ENCODE results near the gene TSPO2.

TSPO2 gene

DNA sequence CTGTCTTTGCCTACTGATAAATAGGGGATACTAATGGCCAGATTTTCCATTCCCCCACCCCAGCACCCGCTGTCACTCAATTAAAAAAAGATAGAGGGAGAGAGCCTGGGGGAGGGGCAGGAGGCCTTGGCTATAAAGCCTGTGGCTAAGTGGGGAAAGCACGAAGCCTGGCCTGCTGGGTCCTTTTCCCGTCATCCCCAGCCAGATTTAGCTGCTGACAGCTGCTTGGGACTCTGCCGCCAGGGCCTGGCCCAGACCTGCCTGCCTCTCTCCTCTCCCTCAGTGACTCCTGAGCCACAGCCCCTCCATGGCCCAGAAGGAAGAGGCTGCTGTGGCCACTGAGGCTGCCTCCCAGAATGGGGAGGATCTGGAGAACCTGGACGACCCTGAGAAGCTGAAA, 10.8 kb downstream of the TSPO2 start, which contains the start of gene APOBEC2:
APOBEC2 (plus strand) TSS at position 162 of the 400 bp plus-strand sequence; CDS start at position 308, 146 bp downstream.
- DNase-seq, result peak; percentile 23

DNA sequence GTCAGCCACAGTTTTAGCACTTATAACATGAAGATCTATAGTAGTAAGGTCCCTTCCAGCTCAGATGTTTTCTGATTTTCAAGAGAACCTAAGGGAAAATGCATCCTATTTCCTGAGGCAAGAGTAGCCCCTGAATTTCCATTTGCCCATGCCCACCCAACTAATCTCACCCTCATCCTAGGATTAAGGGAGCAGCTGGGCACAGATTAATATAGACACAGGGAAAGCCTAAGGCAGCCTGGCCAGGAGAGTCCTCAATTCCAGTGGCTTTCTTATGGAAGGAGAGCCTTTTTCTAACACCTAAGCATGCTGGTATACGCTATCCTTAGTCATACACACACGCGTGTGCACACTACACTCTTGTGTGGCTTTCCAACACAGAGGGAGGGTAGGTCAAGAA, 12.2 kb downstream of the TSPO2 start:
- DNase-seq, result peak; percentile 40

DNA sequence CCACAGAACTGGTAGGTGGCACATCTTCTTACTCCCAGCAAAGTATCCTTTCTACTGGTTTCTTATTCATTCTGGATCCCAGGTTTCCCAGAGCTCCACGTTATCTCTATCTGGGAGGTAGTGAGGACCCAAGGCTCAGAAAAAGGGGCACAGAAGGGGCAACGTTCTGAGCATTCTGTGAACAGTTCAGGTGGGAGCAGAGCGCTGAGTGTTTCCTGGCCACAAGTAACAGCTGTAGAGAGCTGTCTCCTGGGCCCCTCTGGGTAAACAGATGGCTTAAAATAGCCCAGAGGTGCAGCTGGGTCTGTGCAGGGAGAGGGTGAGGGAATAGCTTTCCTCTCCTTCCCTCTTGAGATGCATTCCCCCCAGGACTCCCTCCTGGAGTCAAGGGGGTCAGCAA, 12.9 kb downstream of the TSPO2 start:
- peak; percentile 76 for DNase-seq

DNA sequence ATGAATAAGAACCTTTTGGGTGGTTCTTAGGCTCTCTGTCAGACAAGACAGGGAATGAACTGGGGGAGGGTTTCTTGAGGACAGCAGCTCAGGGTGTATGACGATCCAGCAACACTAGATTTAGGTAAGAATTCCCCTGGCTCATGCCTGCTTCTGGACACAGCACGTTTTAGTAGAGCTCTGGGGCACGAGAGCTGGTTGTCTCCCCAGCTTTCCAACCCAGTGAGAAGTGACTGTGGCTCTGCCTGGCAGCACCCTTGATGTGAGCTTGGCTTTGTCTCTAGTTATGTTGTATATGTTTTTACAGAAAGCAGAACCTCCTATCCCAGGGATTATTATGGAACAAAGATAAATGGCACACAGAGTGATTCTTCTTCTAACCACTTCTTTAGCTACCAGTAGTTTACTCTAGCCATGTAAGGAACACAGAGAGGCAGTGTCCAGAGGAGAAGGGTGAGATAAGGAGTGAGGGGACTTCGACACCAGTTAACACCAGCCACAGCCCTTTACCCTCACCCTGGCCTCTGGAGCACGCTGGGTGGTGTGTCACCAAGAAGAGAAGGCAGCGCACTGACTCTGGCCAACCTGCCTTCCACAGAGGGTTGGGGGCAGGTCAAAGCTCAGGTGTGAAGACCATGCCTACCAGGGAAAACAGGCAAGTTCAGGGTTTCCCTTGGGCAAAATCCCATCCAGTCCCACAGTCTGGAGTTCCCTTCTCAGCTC, 14.7 kb downstream of the TSPO2 start:
- no peak for DNase-seq

DNA sequence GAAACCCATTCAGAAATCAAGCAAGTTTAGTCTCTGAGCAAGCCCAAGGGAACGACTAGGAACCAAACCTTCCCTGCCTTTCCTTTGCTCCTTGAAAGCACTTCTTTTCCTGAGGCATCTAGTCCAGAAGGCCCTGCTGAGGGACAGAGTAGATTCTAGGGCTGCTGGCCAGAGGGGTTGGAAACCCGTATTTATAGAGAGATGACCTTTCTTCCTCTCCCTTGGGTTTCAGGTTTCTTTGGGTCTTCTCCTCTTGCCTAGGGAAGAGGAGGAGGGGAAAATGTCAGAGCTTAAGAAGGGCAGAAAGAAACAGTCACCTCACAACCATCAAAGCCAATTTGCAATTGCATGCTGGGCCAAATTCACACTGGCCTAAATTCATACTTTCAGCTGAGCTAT, 16.5 kb downstream of the TSPO2 start:
- DNase-seq, result no peak

DNA sequence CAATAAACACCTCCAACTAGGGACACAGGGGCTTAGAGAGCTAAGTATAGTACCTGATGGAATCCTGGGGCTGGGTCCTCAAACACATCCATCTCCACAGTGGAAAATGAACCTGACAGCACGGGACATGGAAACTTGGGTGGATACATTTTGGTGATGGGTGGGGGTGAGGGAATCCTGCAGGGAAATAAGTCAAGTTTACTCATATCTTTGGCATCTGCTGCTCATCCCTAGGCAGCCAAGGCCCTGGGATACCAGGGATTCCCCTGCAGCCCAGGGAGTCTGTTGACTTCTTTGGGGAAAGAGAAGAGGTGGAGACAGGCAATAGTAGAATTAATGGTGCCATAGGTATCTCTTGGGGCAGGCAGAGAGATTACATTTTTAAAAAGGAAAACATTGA, 17.3 kb downstream of the TSPO2 start:
- no peak for DNase-seq

DNA sequence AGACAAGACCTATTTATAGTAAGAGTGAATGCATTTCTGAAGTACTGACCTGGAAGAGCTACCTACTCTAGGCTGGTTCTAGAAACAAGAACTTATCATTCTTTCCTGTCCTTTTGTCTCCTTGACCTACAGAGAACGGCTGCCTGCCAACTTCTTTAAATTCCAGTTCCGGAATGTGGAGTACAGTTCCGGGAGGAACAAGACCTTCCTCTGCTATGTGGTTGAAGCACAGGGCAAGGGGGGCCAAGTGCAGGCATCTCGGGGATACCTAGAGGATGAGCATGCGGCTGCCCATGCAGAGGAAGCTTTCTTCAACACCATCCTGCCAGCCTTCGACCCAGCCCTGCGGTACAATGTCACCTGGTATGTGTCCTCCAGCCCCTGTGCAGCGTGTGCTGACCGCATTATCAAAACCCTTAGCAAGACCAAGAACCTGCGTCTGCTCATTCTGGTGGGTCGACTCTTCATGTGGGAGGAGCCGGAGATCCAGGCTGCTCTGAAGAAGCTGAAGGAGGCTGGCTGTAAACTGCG, 19.0 kb downstream of the TSPO2 start:
- DNase-seq, result no peak

DNA sequence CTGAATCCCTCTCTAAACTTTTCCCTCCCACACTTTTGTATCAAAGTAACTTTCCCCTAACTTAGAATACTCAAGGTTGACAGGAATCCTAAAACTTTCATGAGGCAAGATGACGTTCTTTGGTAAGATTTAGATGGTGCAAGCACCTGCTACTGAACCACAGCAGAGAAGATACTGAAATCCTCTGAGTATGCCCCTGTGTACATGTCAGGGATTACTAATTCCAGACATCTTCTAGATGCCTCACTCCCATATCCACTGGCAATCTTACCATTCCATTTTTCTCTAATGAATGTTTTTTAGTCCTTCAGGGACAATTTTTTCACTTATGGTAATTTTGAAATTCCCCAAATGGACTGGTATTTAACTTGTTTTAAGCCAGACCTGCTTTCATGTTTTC, 19.8 kb downstream of the TSPO2 start:
- DNase-seq, result no peak

DNA sequence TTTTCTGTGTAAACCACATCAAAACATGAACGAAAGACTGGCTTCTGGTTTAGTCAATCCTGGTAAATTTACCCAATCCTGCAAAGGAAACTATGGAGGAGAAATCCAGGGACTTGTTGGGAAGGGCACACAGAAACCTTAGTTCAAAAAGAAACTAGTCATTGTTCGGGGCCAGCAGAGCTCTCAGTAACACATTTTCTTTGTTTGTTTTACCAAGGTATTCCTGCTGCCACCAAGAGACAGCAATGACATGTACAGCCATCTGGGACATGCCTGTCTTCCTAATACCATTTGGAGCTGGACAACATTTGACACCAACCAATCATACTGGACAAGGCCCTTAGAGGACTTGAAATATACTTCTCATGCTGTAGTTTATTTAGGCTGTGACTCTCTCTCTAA, 21.6 kb downstream of the TSPO2 start:
- DNase-seq, result no peak

DNA sequence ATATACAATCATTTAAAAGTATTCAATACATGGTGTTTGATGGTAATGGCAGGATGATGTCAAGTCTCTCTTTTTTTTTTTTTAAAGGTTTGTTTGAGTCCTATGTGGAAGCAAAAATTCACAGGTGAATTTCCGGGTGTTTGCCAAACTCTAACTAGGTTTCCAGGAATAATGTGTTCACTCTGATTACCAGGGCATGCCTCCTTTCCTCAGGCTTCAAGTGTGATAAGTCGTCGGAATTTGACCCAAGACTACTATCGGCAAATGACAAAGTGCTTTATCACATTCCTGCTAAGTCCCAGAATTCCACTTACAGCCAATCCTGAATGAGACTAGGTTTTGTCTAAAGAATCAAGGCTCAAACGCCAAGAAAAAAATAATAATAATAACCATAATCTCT, 22.6 kb downstream of the TSPO2 start:
- DNase-seq, result no peak

DNA sequence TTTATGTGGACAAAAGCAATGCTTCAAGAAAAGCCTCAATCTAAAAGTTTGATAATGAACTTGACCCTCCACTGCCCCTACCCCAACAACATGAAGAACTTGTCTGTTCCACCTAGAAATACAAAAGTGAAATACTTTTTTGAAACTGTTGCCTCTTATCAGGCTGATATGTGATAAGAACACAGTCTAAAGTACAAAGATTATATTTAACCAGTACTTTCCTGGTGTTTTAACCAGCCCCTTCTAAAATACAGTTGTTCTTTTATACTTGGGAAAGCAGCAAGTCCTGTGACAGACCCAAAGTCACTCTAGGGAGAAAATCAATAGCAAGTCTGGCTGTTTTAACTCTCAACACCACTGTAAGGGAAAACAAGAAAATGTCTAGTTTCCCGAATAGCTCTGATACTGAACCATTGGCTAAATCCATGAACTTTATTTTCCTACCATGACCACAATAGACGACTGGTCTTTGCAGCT, 23.3 kb downstream of the TSPO2 start:
- no peak for DNase-seq

DNA sequence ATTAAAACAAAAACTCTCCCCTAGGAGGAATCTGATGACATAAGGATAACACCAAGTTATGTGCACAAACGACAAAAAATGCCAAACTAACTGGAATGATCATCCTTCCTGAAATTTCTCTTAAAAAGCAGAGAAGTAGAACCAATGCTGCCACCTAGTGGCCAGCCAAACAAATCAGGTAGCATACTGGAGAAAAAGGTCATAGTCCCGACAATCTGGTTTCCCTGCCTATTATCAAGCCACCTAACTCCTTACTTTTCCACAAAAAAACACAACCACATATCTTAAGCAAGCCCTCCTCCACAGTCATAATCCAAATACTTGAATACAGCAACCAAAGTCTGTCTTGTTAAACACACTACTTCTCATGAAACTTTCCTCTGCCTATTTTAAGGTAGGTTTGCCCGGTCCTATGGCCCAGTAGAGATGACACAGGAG, 24.6 kb downstream of the TSPO2 start:
- DNase-seq, result no peak

DNA sequence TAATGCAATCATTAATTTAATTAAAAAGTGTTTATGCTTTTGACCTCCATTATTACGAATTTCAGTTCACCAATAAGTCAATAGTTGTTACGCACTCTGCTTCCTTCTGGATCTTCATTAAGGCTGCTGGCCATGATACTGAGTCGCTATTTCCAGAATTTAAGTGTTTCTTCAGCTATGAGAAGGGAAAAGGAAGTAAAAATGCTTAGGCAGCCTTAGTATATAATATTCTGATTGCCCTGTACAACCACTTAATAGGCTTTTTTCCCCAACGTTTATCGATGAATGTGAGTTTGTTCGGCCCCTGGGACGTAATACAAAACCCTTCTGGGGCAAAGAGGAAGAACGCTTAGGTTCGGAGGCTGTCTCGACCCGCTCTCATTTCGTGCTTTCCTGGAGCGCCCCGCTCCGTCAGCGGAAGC, 29.2 kb downstream of the TSPO2 start:
- DNase-seq, result no peak

DNA sequence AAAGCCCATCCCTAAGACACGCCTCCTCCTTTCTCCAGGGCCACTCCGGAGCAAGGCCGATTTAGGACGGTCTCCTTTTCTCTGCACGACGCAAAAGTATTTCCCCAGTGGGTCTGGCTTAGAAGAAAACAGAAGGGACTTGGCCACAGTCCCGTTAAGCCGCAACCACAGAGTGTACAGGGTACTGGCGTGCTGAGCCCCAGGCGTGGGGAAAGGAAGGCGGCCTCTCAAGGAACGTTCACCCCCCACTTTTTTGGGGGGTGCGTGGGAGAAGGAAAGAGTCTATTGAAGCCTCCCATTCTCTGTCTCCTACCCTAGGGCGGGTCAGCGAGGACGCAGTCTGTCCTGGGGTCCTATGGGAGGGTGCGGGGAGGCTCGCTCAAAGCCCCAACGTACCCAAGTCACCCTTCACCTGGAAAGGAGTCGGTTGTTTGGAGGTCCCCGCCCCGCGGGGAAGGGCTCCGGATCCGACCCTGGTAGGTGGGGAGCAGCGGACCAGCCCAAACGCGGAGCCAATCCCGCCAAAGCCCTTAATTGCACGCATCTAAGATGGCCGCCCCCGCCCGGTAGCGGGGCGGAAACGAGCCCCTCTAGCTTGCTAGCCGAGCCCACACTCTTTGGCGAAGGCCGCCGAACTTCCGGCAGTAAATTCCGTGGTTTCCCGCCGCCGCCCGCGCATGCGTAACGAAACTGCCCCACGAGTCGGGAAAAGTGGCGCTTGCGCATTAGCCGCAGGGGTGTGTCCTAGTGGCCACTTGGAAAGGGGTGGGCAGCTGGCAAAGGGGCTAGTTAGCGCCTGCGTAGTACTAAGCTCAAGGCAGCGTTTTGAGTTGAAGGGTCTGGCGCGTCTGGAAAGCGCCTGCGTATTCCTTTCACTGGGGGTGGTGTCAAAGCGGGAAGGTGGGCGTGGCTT, 29.9 kb downstream of the TSPO2 start, which contains the start of gene OARD1:
OARD1 (minus strand) TSS at position 434 of the 913 bp plus-strand sequence. CDS start 722 bp downstream, outside the sequence.
- DNase-seq, result peak; percentile 96

DNA sequence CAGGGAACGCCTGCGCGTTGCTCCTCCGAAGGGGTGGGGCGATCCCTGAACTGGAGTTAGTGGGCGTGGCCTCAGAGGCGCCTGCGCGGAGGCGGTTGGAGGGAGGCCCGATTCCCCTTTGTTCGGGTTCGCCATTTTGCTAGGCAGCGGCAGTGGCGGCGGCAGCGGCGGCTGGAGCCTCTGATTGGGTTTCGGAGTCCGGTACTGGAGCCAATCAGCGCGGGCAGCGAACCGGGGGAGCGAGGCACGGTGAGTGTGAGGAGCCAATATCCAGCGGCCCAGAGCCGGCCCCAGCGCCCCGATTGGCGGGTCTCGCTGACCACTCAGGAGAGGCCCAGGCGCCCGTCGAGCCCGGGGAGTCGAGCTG, 30.6 kb downstream of the TSPO2 start, which contains the start of gene NFYA:
NFYA (plus strand) TSS at position 139 of the 367 bp plus-strand sequence. CDS start 6,116 bp downstream, outside the sequence.
- no peak for DNase-seq

DNA sequence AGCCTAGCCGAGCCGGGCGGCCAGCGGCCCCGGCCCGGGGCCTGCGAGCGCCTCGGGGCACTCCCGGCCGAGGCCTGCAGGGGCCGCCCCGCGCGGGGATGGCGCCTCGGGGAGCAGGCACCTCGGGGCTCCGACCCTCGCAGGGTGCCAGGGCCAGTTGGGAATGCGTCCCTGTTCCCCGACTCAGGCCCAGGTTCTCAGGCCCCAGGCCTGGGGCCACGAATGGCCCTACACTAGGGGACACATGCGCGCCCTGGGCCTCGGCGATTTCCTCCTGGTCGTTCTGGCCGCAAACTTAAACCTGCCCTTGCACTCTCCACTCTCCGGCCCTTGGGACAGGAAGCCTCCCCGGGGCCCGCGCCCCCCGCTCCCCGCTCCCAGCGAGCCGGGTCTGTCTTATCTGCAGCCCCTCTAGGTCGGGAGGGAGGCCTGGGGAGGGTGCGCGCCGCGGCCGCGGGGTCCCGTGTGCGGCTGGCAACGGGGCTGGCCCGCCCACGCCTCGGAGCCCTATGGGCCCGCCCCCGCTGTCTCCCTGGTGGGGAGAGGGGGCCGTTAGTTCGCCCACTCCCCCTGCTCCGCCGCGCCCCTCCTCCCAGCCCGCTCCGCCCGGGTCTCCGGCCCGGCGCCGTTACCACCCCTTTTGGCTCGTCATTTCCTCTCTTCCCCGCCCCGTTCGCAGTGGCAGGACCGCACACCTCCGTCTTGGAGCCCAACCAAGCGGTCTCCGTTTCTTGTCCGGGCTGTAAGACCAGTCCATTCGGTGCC, 31.1 kb downstream of the TSPO2 start:
- peak; percentile 15 for DNase-seq

DNA sequence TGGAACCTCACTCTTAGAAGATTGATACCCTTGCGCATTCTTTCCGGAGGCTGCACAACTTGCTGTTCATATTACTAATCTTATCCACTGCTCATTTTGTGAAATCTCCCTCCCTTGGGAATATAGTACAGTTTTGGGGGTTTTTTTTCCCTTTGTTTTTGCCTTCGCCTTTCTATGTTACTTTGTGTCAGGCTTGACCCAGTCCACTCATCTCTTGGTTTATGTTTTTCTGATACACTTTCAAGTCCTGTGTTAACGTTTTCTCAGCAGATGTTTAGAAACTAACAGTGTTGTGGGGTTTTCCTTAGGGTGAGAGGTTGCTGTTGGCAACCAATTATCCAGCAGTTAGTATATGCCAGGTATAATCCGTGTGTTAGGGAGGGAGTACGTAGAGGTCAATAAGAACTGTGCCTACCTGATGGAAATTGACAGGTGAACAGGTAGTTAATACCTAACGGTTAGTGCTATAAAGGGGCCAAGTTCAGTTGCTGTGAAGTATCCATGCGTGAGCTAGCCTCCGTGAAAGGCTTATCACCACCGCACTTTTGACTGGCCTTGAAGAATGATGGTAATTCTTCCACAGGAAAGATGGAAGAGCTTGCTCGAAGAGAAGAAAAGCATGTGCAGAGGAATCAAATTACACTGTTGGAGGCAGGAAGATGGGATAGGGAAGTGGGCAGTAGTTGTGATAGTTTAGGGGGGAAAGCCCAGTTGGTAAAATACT, 31.9 kb downstream of the TSPO2 start:
- DNase-seq, result no peak

DNA sequence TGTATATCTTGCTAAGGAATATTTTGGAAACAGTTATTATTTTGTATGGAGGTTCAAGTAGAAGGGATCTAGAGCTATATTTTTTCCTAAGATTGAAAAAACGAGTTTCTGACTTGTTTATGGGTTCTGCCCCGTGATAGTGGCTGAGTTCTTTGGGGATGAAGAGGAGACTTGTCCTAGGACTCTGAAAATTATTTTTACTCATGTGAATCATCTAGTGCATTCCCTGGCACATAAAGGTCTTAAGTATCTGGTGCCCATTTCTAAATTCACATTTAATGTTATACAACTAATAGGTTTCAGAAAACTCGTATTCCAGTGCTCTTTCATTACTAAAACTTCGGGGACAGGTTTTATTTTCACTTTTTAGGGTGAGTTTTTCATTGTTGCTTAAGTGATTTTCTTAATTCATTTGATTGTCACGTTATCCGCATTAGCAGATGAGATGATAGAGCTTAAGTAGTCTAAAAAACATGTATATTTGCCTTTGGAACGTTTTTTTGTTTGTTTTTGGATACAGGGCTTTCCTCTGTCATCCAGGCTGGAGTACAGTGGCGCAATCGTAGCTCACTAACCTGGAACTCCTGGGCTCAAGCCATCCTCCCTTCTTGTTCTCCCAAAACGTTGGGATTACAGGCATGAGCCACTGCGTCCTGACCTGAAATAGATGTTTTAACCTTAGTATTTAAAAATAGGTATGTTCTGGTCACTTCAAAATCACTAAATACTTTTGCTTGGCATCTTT, 32.6 kb downstream of the TSPO2 start:
- no peak for DNase-seq

DNA sequence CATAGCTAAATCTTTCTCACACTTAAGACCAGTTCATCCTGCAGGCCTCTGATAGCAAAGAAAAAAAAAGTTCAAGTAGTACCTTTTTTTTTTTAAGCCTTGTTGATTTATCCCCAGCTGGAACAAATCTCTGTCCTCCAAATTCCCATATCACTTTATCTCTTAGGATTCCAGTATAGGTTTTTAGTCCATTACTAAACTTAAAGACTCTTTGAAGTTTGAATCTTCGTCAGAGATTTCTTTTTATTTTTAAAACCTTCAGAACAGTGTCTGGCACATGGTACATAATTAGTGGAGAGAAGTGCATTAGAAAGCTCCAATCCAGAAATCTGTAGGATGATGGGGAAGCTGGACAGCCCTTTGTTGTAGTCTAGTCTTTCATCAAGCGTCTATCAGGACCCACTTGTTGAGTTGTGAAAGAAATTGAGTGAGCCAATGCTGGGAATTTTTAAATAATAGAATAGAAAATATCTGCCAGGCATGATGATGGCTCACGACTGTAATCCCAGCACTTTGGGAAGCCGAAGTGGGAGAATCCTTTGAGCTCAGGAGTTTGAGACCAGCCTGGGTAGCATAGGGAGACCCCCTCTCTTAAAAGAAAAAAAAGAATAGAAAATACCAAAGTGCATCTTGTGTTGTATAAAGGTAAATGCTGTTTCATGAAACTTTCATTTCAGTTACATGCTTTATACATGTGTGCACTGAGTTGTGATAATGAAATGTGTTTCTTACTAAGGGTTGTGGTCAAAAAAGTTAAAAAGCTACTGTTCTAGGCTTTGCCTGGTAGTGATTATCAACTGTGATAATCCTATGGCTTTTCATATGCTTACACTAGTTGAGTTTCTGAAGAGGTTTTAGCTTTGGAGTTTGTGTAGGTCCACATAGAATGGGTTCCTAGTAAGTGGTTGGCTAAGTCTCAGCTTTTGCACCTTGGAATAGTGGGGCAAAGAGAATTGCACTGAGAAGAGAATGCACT, 33.7 kb downstream of the TSPO2 start:
- no peak for DNase-seq

DNA sequence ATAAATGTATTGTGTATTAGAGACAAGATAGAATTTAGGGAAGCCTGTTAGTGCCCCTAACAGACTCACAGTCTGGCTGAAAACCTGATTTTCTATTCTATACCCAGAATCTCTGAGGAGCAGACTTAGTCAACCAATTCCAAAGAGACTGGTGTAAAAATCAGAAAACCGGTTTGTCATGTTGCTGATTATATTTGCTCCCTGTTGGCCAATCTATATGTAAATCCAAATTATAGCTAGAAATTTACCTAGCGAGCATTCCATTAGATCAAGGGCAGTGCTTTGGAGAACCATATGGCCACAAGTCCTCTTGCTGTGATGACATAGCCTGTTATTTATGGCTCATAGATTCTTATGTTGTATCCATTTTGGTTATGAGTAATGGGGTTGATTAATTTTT, 35.3 kb downstream of the TSPO2 start:
- DNase-seq, result no peak

Data from NCI-H524 treated with DMSO at 0.1 percent for 48 hours (cell line).